ENCODE measurements around the gene EMC1.
"Not testable (repeated sequence)": the region's sequence is repeated elsewhere in the genome, so short reads cannot be mapped to it uniquely, and the experiment has no call there.

DNA sequence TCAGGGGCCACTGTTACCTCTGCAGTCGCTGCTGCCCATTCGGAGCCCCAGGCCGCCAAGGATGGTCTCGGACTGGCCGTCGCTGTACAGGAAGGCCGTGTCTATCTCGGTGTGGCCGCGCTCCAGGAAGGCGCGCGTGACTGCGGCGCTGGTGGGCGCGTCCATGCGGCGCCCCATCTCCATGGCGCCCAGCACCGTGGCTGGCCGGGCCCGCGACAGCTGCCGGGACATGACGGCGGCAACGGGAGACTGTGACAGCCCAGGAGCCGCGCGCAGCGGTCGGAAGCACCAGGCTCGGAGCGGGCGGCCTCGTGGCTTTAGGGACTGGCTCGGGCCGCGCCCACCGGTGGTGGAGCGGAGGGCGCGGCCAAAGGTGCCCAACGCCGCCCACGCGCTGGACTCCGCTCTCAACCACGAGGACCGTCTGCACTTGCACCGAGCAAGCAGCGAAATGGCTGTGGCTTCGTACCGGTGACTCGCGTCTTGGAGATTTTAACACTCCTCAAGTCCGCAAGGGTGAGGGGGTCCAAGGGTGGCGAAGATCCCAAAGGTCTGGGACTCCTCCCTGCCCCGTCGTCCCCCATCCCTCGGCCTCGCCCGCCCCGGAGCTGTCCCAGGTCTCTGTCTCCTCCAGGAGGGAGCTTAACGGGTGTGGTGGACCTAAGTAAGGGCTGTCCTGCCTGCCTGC lies 22.7 kb upstream of the EMC1 start:
- TF ChIP-seq, protein P1, sequence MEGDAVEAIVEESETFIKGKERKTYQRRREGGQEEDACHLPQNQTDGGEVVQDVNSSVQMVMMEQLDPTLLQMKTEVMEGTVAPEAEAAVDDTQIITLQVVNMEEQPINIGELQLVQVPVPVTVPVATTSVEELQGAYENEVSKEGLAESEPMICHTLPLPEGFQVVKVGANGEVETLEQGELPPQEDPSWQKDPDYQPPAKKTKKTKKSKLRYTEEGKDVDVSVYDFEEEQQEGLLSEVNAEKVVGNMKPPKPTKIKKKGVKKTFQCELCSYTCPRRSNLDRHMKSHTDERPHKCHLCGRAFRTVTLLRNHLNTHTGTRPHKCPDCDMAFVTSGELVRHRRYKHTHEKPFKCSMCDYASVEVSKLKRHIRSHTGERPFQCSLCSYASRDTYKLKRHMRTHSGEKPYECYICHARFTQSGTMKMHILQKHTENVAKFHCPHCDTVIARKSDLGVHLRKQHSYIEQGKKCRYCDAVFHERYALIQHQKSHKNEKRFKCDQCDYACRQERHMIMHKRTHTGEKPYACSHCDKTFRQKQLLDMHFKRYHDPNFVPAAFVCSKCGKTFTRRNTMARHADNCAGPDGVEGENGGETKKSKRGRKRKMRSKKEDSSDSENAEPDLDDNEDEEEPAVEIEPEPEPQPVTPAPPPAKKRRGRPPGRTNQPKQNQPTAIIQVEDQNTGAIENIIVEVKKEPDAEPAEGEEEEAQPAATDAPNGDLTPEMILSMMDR (IDR thresholded peaks at IDR 0.05), result not testable (repeated sequence)
- not testable (repeated sequence) for TF ChIP-seq POLR2A (IDR thresholded peaks at IDR 0.05)
